ENCODE measurements around the gene CARD9.

DNA sequence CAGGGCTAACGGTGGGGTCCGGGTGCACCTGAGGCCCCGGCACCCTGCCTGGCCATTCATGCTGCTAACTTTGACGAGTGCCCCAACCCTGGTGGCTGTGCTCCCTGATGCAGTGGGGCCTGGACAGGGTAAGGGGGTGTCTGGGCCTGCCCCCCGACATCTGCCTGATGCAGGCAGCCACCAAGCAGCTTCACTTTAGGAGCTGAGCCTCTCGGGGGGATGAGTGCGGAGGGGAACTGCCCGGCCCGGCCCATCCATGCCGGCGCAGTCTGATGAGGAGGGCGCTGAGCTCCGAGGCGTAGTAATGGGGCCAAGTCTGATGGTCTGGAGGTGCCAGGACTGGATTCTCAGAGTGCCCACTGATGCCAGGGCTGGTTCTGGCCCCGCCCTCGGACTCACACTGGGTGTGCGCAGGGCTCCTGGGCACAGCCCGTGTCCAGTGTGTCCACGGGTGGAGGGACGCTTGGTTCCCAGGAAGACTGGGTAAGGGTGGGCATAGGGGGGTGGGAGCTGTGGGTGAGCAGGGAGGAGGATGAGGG lies 26.5 kb downstream of the CARD9 start:
- TF ChIP-seq, protein P1, sequence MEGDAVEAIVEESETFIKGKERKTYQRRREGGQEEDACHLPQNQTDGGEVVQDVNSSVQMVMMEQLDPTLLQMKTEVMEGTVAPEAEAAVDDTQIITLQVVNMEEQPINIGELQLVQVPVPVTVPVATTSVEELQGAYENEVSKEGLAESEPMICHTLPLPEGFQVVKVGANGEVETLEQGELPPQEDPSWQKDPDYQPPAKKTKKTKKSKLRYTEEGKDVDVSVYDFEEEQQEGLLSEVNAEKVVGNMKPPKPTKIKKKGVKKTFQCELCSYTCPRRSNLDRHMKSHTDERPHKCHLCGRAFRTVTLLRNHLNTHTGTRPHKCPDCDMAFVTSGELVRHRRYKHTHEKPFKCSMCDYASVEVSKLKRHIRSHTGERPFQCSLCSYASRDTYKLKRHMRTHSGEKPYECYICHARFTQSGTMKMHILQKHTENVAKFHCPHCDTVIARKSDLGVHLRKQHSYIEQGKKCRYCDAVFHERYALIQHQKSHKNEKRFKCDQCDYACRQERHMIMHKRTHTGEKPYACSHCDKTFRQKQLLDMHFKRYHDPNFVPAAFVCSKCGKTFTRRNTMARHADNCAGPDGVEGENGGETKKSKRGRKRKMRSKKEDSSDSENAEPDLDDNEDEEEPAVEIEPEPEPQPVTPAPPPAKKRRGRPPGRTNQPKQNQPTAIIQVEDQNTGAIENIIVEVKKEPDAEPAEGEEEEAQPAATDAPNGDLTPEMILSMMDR (IDR thresholded peaks at IDR 0.05) = no peak
- no peak for TF ChIP-seq POLR2A (IDR thresholded peaks at IDR 0.05)

Data from esophagus squamous epithelium (tissue), 4 donors.